ENCODE results near the gene SLC23A1.

Gene SLC23A1

GRCh38 chr5:139399501-139400121, 16.5 kb upstream of the SLC23A1 start:
- TF ChIP-seq, protein P1, sequence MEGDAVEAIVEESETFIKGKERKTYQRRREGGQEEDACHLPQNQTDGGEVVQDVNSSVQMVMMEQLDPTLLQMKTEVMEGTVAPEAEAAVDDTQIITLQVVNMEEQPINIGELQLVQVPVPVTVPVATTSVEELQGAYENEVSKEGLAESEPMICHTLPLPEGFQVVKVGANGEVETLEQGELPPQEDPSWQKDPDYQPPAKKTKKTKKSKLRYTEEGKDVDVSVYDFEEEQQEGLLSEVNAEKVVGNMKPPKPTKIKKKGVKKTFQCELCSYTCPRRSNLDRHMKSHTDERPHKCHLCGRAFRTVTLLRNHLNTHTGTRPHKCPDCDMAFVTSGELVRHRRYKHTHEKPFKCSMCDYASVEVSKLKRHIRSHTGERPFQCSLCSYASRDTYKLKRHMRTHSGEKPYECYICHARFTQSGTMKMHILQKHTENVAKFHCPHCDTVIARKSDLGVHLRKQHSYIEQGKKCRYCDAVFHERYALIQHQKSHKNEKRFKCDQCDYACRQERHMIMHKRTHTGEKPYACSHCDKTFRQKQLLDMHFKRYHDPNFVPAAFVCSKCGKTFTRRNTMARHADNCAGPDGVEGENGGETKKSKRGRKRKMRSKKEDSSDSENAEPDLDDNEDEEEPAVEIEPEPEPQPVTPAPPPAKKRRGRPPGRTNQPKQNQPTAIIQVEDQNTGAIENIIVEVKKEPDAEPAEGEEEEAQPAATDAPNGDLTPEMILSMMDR (IDR thresholded peaks at IDR 0.05; ENCODE audit: low read depth, low read length), result no peak
- H3K27me3 ChIP-seq (ENCODE audit: insufficient read depth, low read depth, severe bottlenecking), result no peaks in the 10 kb centered on the region
- H3K4me3 ChIP-seq (ENCODE audit: low read depth, low read length), result no peak overlapping the region
- DNase-seq, result no peak
- no peaks in the 10 kb centered on the region for H3K9me3 ChIP-seq (ENCODE audit: severe bottlenecking)
- H3K27ac ChIP-seq, result no peak overlapping the region
- H3K36me3 ChIP-seq, result no peaks in the 10 kb centered on the region

- TF ChIP-seq, protein P1 (IDR thresholded peaks at IDR 0.05; ENCODE audit: low read depth, low read length), result no peak
- no peaks in the 10 kb centered on the region for H3K36me3 ChIP-seq
- DNase-seq, result no peak
- H3K4me3 ChIP-seq (ENCODE audit: low read depth, low read length), result no peak overlapping the region
- H3K27ac ChIP-seq, result no peak overlapping the region
- no peaks in the 10 kb centered on the region for H3K27me3 ChIP-seq (ENCODE audit: insufficient read depth, low read depth, severe bottlenecking)
- H3K9me3 ChIP-seq (ENCODE audit: severe bottlenecking), result peaks cover 1% of the 10 kb centered on the region
Observed at GRCh38 chr5:139397921-139398320, 14.8 kb upstream of the SLC23A1 start.

DNA sequence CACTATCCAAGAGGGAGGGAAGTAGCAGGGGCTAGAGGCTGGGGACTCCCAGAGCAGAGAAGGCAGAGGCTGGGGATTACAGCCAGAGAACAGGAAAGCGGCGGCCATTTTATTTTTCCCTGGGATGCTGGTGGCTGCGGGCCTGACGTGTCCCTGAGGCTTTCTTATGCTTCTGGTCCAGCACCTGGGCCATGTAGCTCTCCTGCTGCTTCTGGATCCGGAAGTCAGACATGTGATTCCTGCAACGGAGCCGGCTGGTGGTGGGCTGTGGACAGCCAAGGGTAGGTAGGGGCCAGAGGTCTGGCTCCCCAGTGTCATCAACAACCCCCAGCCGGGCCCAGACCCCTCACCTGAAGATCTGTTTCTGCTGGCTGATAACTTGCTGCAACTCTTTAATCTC, 13.6 kb upstream of the SLC23A1 start:
- Histone ChIP-seq H3K27ac (no peak overlapping the region), H3K4me3 (ENCODE audit: low read depth, low read length) (no peak overlapping the region), H3K27me3 (ENCODE audit: insufficient read depth, low read depth, severe bottlenecking) (no peaks in the 10 kb centered on the region), H3K36me3 (no peaks in the 10 kb centered on the region), H3K9me3 (ENCODE audit: severe bottlenecking) (peaks cover 5% of the 10 kb centered on the region)
- DNase-seq, result no peak
- TF ChIP-seq, protein P1 (IDR thresholded peaks at IDR 0.05; ENCODE audit: low read depth, low read length), result no peak

GRCh38 chr5:139395844-139396640, 12.9 kb upstream of the SLC23A1 start:
- no peaks in the 10 kb centered on the region for H3K27me3 ChIP-seq (ENCODE audit: insufficient read depth, low read depth, severe bottlenecking)
- H3K9me3 ChIP-seq (ENCODE audit: severe bottlenecking), result peaks cover 5% of the 10 kb centered on the region
- TF ChIP-seq, protein P1 (IDR thresholded peaks at IDR 0.05; ENCODE audit: low read depth, low read length), result no peak
- no peaks in the 10 kb centered on the region for H3K36me3 ChIP-seq
- no peak for DNase-seq
- no peak overlapping the region for H3K27ac ChIP-seq
- no peak overlapping the region for H3K4me3 ChIP-seq (ENCODE audit: low read depth, low read length)

GRCh38 chr5:139394654-139395566, 11.8 kb upstream of the SLC23A1 start, which contains the start of gene PROB1:
Gene PROB1 (minus strand): TSS chr5:139395104. CDS start chr5:139395081, 23 bp downstream.
- Histone ChIP-seq H3K36me3 (no peaks in the 10 kb centered on the region), H3K27ac (no peak within 1 kb of the TSS), H3K9me3 (ENCODE audit: severe bottlenecking) (peaks cover 5% of the 10 kb centered on the region), H3K27me3 (ENCODE audit: insufficient read depth, low read depth, severe bottlenecking) (no peaks in the 10 kb centered on the region), H3K4me3 (ENCODE audit: low read depth, low read length) (no peak within 1 kb of the TSS)
- TF ChIP-seq, protein P1 (IDR thresholded peaks at IDR 0.05; ENCODE audit: low read depth, low read length), result no peak
- no peak for DNase-seq
